ENCODE measurements around the gene RAD51B. TPM values are rescaled to one million over a fixed set of nuclear protein-coding genes. Genes with fewer than 3 reads are reported as not detected.

Gene RAD51B
- total RNA-seq, 4 donors from 2014 or later: 12.6 to 26.4 (median 16.7) TPM

GRCh38 chr14:67961676-67962075 is 142.1 kb downstream of the RAD51B start:
- H3K27ac ChIP-seq: no peak overlapping the region
- 84 to 90% methylated on average over 2 of the region's 2 CpGs for WGBS, 2 donors
- peaks cover 0 to 29% (median 0%) of the 10 kb centered on the region in 4 donors for H3K4me1 ChIP-seq

GRCh38 chr14:67962215-67962644 is 142.7 kb downstream of the RAD51B start:
- no peaks in the 10 kb centered on the region for H3K9me3 ChIP-seq
- no peak for DNase-seq (ENCODE audit: low spot score in 2 of 2)
- no peaks in the 10 kb centered on the region for H3K27me3 ChIP-seq
- H3K4me1 ChIP-seq: peaks cover 0 to 29% (median 0%) of the 10 kb centered on the region in 4 donors
- TF ChIP-seq POLR2A (IDR thresholded peaks at IDR 0.05) (no peak), EP300 (IDR thresholded peaks at IDR 0.05) (no peak), CTCF (IDR thresholded peaks at IDR 0.05) (no peak)
- WGBS, 2 donors: 69 to 74% methylated on average over 2 of the region's 2 CpGs
- no peak overlapping the region for H3K4me3 ChIP-seq
- H3K36me3 ChIP-seq: no peaks in the 10 kb centered on the region
- H3K27ac ChIP-seq: peak overlapping the region in 1 of 4 donors; percentile 24

More at GRCh38 chr14:67961676-67962075, 142.1 kb downstream of the RAD51B start:
- H3K27me3 ChIP-seq: no peaks in the 10 kb centered on the region
- DNase-seq (ENCODE audit: low spot score in 2 of 2): no peak
- no peak overlapping the region for H3K4me3 ChIP-seq
- H3K9me3 ChIP-seq: no peaks in the 10 kb centered on the region
- TF ChIP-seq CTCF (IDR thresholded peaks at IDR 0.05) (no peak), POLR2A (IDR thresholded peaks at IDR 0.05) (no peak), EP300 (IDR thresholded peaks at IDR 0.05) (no peak)
- H3K36me3 ChIP-seq: no peaks in the 10 kb centered on the region

GRCh38 chr14:67963545-67963944 is 144.0 kb downstream of the RAD51B start:
- Histone ChIP-seq H3K27ac (peak overlapping the region in 3 of 4 donors; percentile 0 to 40 (median 8)), H3K4me1 (peaks cover 0 to 29% (median 0%) of the 10 kb centered on the region in 4 donors), H3K4me3 (peak overlapping the region in 1 of 4 donors; percentile 5), H3K9me3 (no peaks in the 10 kb centered on the region), H3K36me3 (no peaks in the 10 kb centered on the region), H3K27me3 (no peaks in the 10 kb centered on the region)
- TF ChIP-seq POLR2A (IDR thresholded peaks at IDR 0.05) (no peak), EP300 (IDR thresholded peaks at IDR 0.05) (no peak), CTCF (IDR thresholded peaks at IDR 0.05) (no peak)
- DNase-seq (ENCODE audit: low spot score in 2 of 2): no peak
- 52 to 55% methylated on average over 2 of the region's 2 CpGs for WGBS, 2 donors

GRCh38 chr14:67963960-67964812 is 144.6 kb downstream of the RAD51B start:
- WGBS, 2 donors: 52 to 58% methylated on average over 6 of the region's 6 CpGs

GRCh38 chr14:67965696-67966095 is 146.1 kb downstream of the RAD51B start:
- Histone ChIP-seq H3K27ac (no peak overlapping the region), H3K9me3 (no peaks in the 10 kb centered on the region), H3K36me3 (no peaks in the 10 kb centered on the region), H3K27me3 (no peaks in the 10 kb centered on the region), H3K4me1 (peaks cover 0 to 29% (median 0%) of the 10 kb centered on the region in 4 donors), H3K4me3 (no peak overlapping the region)
- TF ChIP-seq POLR2A (IDR thresholded peaks at IDR 0.05): no peak
- no peak for TF ChIP-seq CTCF (IDR thresholded peaks at IDR 0.05)
- TF ChIP-seq EP300 (IDR thresholded peaks at IDR 0.05): no peak
- no peak for DNase-seq (ENCODE audit: low spot score in 2 of 2)
- 88 to 93% methylated on average over 3 of the region's 3 CpGs for WGBS, 2 donors

More at GRCh38 chr14:67963960-67964812, 144.6 kb downstream of the RAD51B start:
- Histone ChIP-seq H3K27me3 (no peaks in the 10 kb centered on the region), H3K27ac (peak overlapping the region in 3 of 4 donors; percentile 0 to 61 (median 8)), H3K4me1 (peaks cover 0 to 29% (median 0%) of the 10 kb centered on the region in 4 donors), H3K9me3 (no peaks in the 10 kb centered on the region), H3K4me3 (peak overlapping the region in 1 of 4 donors; percentile 36), H3K36me3 (no peaks in the 10 kb centered on the region)
- TF ChIP-seq POLR2A (IDR thresholded peaks at IDR 0.05) (no peak), EP300 (IDR thresholded peaks at IDR 0.05) (peak in 1 of 2 donors; percentile 77)
- no peak for DNase-seq (ENCODE audit: low spot score in 2 of 2)

Data from tibial nerve (tissue), 4 donors.